ENCODE data around the gene IL22RA2.

The IL22RA2 gene

DNA sequence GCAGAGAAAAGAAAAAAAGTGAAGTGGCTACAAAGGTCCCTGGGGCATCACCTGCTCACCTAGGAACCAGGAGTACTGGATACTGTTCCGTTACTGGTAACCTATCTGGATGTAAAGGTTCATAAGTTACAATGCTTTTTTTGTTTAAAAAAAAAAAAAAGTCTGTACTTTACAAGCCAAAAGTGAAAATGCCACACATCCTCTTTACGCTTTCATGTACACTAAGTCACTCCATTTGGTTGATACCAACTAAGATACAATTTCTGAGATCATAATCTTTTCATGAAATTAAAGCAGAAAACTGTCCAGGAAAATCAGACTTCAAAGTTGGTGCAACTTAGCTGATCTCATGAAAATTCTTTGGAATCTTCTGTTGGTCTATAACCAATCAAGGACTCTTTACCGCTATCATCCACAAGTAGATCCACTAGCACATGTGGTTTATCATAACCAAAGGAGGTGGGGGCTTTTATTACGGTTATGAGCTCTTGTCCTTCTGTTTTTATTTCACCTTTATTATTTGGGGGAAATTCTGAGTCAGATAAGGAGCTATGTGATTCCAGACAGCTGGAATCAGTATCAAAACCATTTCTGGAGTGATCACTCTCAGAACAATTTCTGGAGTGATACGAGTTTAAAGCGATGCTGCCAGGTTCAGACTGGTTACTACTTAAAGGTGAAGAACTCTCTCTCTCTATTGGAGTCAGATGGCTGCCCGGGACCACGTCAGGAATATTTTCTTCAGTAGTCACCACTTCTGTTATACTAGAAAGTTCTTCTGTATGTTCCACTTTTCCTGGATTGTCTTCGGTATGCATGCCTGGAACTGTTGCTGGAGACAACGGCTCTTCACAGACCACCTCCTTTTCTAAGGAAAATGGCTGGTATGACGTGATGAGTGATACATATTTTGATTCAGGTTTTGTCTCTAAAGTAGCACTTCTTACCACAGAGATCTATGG lies 24.5 kb upstream of the IL22RA2 start:
- no peak for DNase-seq (ENCODE audit: low spot score)

DNA sequence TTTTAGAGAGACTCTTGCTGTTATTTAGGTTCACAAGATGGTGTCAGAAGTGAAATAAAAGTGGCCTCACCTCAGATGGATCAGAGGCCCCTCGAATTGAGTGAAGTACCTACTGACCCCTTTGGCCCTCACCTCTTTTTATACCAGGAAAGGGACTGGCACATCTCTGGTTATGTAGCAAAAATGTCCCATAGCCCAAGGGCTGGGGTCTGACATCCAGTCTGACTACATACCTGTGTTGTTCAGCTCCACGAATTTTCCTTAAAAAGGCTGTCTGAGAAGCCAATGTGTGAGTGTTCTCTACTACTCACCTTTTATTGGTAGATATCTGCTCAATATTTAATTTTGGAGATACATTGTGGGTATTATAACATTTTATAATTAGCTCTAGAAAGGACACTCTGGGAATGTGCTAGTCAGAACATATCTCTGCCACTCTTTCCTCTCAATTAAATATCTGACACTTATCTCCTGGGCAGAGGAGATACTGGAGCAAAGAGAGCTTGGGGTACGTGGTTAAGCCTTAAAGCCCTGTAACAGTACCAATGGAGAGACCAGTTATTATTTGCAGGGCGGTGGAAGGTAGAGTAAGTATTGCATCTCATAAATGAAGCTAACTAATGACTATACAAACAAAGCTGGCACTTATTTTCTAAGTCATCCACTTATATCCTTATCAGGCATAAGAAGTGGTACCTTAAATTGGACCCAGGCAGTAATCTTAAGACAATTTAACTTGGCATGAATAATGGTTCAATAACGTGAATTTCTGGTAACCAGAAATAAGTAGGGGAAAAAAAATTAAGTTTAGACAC lies 20.0 kb upstream of the IL22RA2 start:
- no peak for DNase-seq (ENCODE audit: low spot score)

DNA sequence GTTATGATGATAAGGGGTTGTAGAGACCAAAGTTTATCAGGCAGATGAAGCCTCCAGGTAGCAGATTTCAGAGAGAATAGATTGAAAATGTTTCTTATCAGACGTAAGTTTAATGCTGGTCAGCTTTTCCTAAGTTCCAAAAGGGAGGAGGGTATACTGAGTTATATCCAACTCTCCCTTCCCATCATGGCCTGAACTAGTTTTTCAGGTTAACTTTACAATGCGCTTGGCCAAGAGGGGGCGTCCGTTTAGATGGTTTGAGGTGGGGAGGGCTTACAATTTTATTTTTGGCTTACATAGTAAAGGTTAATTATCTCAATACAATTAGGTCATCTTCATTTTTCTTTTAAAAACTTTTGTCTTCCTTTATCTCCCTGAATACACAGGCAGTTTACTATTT lies 19.4 kb upstream of the IL22RA2 start:
- DNase-seq (ENCODE audit: low spot score), result no peak

DNA sequence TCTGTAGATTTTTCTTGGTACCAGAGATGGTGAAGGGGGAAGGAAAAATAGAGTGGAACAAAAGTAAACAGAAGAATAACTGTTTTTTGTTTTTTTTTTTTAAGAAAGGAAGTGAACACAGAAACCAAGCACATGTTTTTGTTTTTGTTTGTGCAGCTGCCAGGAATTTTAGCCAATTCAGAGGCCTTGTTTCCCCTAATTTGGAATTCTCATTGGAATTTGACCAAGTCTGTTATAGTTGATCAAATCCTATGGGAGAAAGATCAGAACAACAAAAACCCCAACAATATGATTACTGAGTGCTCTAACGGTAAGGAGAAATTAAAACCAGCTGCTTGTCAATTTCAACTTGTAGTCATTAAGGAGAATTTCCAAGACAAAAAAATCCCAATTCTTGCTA lies 18.2 kb upstream of the IL22RA2 start:
- no peak for DNase-seq (ENCODE audit: low spot score)

DNA sequence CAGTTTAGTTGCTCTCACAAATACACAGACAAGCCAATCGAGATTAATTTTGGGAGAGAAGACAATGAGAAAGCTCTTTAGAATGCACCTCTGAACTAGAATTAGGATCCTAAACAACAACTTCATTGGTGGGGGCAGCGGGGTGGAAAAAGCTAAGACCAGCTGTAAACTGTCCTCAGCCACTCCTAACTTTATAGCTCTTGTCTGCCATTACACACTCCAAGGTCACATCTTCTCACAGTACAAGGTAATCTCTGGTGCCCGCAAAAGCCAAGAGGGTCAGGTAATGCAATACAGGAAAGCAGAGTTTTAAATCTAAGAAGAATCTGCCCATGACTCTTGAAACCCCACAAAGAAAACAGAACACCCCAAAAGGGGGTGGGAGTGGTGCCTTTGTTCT lies 17.8 kb upstream of the IL22RA2 start:
- DNase-seq (ENCODE audit: low spot score), result no peak

DNA sequence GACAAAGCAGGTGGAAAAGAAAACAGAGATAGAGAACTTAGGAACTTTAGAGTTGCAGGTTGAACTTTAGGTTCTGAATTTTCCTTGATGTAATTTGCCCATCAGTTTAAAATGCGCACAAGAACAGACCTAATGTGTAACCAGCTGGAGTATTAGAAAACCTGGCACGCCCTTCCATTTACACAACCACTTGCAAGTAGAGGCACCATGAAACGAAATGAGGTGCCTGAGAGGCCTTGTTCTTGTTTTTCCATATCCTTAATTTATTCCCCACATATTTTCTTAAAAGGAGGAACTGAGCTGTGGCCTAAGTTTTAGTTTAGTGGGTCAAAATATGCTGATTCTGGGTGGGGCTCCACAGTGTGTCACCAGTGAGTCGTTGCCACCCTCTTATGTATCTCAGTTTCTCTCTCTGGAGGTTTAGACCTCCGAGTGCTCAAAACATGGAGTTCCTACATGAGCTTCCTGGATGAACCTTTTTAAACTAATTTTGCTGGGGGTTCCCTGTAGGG lies 17.2 kb upstream of the IL22RA2 start:
- no peak for DNase-seq (ENCODE audit: low spot score)

DNA sequence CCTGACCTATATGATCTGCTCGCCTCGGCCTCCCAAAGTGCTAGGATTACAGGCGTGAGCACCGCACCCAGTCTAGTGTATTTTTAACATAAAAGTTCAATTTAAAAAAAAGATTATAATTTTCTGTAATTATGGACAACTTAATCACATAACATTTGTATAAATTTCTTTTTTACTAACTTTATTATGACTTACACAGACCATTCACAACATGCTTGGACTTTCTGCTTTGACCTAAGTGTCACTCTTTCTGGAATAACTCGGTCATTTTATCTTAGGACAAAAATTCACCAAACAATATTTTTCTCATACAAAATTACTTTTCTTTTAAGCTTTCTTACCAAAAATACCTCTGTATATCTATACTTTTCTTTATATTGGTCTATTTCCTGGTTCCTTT lies 15.4 kb upstream of the IL22RA2 start:
- DNase-seq (ENCODE audit: low spot score), result no peak

DNA sequence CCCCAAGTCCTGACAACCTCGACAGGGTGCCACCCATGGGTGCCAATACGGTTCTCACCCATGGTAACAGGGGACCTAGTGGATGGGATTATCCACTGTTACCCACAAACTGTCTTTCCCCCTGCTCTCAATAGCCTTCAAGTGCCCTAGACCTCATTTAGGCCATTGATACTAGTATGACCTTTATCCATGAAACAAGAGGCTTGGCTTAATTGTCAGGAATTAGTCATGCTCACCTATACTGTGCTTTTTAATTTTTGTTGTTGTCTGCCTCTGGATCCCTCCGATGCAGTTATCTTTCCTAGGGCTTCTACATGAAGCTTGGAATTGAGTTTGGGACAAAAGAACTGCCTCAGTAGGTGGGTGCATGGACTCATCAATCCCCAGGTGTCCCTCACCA lies 11.8 kb upstream of the IL22RA2 start:
- no peak for DNase-seq (ENCODE audit: low spot score)

DNA sequence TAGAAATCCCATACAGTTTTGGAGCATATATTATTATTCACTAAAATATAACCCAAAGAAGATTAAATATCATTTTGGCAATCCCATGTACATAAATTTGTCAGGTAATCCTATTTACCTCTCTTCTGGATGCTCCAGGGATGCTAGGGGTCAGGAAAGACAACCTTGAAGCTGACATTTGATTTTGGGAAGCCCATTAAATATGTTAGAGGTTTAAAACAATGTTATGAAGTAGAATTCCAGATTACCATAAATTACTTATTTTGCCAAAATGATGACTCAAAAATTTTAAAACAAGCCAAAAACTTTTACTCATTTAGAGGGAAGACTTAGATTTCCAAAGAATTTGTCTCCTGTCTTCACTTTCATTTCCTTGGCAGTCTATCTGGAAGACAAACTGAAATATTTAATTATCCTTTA lies 9.2 kb upstream of the IL22RA2 start:
- DNase-seq (ENCODE audit: low spot score), result no peak

DNA sequence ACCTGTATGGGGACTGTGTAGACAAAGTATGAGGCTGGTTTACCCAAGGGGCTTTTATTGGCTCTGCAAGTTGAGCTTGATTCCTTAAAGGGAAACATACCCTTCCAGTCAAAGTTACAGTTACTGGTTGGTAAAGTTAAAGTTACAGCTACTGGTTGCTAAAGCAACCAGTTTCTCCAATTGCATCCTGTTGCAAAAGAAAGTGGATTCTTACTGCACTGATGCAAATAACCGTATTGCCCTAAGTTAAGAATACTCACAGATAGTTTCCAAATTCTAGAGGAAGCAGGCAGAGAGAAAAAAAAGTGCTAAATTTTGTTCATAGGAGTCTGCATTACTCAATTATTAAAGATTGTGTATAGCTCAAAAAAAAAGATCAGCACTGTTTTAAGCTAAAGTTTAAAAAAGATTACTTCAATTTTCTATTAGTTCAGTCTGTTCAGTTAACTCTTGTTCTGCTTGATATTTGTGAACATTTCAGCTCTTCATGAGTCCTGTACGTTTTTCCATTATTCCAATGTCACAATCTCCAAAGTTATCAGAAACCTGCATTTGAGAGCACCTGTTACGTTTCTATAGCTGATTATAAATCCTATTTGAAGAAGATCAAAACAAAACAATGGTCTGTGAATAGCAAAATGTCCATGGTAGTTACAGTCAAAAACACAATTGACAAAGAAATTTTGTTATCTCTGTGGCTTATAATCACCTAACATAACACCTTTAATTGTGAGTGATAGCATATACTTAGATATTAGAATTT lies 8.6 kb upstream of the IL22RA2 start:
- DNase-seq (ENCODE audit: low spot score), result no peak

DNA sequence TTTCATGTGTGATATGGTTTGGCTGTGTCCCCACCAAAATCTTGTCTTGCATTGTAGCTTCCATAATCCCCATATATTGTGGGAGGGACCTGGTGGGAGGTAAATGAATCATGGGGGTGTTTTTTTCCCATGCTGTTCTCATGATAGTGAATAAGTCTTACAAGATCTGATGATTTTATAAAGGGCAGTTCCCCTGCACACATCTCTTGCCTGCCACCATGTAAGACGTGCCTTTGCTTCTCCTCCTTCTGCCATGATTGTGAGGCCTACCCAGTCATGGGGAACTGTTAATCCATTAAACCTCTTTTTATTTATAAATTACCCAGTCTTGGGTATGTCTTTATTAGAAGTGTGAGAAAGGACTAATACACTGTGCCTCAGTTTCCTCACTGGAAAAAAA lies 4.2 kb upstream of the IL22RA2 start:
- no peak for DNase-seq (ENCODE audit: low spot score)

DNA sequence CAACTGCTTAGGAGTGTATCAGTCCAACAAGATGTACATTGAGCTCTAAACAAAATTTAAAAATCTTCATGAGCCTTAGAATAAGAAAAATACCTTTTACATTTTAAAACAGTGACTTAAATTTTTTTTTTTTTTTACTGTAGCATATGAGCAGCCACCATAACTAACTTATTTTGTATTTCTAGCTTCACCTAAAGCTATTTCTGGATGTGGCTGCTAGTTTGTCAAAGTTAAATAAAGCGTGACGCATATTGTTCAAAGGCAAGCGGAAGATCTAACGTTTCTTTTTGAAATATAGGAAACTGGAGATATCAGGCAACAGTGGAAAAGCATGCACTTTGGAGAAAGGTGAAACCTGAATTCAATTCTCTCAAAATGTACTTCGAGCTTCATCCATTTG lies 3.3 kb upstream of the IL22RA2 start:
- no peak for DNase-seq (ENCODE audit: low spot score)

DNA sequence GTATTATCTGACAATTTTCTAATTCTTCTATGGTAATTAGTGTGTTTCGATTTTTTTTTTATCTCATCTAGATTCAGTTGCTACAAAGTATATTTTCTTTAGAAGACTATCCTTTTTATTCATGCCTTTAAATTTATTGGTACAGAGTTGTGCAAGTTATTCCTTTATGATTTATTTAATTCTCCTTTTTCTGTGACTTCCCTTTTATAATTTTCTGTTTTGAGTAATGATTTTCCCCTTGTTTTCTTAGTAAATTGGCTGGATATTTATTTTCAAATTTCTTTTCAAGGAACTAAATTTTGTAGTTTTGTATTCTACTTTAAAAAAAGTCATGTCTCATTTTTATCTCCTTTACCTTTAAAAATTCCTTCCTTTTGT lies 2.4 kb upstream of the IL22RA2 start:
- DNase-seq (ENCODE audit: low spot score), result no peak

DNA sequence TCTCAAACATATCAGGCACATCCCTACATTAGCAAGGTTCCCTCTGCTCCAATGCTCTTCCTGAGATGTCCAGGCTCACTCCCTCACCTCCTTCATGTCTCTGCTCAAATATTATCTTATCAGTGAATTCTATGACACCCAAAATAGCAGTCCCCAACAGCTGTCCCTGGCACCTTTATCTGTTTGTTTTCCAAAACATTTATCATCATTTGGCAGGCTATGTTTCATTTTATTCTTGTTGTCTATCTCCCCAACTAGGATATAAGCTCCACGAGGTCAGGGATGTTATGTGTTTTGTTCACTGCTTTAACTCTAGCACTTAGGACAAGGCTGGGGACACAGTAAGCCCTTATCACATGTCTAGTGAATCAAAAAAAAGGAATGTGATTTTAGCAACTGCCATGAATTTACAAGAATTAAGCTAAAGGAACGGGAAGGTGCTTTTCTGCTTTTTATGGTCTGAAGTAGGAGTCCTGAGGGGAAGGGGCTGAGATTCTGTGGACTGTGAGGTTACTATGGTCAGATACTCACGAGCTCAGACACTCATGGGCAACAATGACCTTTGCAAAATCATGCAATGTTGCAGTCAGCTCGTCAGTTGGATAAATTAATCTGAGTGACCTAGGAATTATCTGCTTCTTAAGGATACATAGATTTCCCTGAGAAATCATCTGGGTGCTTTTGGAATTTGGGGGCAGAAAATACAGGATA lies 1.9 kb upstream of the IL22RA2 start:
- no peak for DNase-seq (ENCODE audit: low spot score)

DNA sequence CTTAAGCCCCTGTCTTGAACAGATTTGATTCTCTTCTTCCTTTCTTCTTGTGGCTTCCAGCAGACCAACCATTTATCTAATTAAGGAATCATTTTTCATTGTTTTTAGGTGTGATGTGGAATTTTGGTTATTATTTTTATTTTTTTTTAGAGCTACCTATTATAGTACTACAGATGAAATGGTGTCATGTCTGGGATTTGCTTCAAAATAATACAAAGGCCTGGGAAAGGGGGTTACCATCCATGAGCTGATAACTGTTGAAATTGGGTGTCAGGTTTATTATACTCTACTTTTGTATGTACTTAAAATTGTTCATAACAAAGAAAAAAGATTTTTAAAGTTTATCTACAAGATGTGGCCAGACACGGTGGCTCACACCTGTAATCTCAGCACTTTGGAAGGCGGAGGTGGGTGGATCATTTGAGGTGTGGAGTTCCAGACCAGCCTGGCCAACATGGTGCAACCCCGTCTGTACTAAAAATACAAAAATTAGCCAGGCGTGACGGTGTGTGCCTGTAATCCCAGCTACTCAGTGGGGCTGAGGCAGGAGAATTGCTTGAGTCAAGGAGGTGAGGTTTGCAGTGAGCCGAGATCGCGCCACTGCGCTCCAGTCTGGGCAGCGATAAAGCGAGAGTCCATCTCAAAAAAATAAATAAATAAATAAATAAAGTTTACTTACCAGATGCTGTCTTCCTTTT lies 561 bp downstream of the IL22RA2 start:
- DNase-seq (ENCODE audit: low spot score), result no peak

DNA sequence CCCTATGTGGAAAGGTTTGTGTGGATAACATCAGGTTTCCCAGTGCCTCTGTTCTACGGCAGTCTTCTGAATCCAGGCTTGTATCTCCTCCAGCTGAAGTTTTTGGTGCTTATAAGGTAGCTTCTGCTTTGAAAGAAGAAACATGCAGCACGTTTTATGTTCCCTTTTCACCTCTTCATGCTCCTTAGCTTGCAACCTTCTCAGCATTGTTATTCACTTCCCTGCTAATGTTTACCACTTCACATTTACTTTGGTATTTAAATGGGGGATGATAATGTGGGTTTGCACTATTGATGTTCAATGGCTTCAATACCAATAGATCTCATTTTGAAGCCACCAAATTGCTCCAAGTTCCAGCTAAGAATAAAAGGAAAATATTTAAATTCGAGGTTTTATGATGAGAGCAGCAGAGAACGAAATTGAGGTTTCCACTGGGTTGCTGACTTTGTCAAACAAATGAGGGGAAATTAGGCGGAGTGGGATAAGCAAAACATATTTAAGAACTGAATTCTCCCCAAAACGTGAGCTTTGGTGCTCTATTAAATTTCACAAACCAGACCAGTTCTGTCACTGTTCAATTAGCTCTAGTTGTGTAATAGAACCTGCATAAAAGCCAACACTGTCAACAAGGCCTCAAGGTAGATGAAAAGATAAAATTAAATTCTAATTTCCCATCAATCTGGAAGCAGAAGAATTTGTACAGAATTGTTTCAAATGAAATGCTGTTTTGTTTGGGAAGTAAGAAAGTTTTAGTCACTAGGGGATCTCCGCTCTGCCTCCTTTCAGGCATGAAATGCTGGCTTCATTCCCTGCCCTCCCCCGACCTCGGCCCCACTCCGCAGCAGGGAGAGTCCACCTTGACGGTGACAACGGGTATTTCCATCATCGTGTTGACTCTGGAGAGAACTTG lies 1.4 kb downstream of the IL22RA2 start:
- DNase-seq (ENCODE audit: low spot score), result no peak

DNA sequence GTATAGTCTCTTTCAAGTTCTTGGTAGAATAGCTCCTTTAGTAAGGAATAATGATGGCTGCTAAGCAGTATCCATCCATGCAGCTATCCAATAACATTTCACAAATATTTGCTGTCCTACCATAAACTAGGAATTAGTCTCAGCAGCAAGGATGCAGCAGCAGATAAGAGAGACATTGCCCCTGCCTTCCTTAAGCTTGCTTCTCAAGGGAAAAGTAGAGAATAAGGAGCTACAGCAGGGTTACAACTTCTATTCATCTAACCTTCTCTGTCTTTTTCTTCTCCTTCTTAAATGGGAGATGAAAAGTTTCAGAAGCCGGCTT lies 2.4 kb downstream of the IL22RA2 start:
- DNase-seq (ENCODE audit: low spot score), result no peak

DNA sequence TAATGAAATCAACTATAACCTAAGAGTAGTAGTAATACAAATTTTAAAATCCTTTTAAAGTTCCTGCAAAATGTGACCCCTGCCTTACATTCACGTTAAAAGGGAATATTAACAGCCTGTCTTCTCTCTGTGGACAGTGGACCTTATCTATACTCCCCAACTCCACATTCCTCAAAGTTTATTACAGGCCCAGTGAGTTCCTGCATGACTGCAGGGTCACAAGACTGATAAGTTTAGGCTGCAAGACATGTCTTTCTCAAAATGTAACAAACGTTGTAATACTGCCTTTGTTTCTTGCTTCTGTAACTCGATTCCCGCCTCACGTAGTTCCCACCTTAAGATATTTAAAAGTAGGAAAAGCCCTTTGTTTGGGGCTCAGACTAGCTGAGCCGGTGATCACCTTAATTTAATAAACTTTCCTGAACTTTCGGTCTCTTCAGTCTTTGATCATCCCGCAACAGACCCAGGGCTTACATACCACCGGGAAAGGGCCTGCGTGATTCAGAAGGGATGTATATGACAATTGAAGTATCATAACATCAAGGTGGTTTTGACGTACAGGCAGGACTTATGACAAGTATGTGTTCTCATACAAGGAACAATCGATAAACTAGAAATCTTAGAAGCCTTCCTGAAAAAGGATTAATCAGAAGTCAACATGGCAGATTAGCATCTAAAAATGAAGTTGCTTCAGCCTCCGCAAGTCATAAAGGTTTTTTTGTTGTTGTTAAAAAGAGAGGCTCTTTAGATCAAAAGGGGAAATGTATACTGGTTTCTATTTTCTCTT lies 3.0 kb downstream of the IL22RA2 start:
- DNase-seq (ENCODE audit: low spot score), result no peak

DNA sequence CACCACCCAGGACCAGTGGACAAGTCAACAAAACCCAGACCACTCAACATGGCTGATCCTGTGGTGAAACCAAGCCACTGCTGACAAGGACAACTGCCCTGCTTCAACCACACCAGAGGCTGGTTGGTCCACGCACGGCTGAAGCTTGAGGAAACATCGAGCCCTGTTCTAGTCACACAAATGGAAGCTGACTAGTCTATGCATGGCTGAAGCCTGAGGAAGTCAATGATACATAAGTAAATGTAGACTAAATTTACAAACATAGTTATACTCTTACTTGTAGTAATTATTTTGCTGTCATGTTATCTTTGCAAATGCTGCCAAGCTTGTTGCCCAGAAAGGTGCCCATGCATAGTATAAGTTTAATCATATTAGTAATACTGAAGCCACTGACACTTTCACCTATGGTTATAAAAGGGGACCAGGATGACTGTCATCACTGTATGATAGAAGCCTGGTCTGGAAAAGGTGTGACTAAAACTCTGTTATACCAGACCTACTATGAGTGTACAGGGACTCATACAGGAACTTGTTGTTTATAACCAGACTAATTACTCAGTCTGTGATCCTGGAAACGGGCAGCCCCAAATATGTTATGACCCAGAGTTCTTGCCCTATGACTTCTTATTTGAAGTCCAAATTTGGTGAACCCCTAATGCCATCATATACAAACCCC lies 5.6 kb downstream of the IL22RA2 start:
- no peak for DNase-seq (ENCODE audit: low spot score)
